Activated naive CD4-positive, alpha-beta T cell treated with Interleukin-2 at 50 U/mL for 16 hours (primary cell): Measurements from ENCODE around the gene HOXC5.

Experiments
- DNase-seq: peaks from one replicate; pipeline ENCODE4 v3.0.0-alpha.2; 2020

The HOXC5 gene

GRCh38 chr12:54049108-54049507 is 16.3 kb downstream of the HOXC5 start:
- DNase-seq: no peak

DNA sequence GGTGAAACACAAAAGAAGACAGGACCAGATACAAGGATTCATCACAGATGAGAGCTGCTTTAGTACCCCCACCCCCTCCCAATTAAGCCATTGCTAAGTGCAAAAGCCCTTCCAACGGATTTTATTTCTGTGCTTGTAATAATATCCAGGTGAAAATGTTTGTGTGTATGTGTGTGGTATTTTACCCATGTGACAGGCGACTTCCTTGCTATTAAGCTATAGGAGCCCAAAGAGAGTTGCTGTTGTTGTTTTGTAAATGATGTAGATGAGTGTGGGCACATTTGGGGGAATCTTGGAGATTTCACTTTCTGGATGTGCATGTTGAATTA is 17.6 kb downstream of the HOXC5 start:
- no peak for DNase-seq

GRCh38 chr12:54051026-54051842 is 18.4 kb downstream of the HOXC5 start:
- no peak for DNase-seq

- no peak for DNase-seq
Measured at GRCh38 chr12:54051874-54052437, 19.1 kb downstream of the HOXC5 start.

- DNase-seq: no peak
Measured at GRCh38 chr12:54052438-54053002, 19.7 kb downstream of the HOXC5 start.

DNA sequence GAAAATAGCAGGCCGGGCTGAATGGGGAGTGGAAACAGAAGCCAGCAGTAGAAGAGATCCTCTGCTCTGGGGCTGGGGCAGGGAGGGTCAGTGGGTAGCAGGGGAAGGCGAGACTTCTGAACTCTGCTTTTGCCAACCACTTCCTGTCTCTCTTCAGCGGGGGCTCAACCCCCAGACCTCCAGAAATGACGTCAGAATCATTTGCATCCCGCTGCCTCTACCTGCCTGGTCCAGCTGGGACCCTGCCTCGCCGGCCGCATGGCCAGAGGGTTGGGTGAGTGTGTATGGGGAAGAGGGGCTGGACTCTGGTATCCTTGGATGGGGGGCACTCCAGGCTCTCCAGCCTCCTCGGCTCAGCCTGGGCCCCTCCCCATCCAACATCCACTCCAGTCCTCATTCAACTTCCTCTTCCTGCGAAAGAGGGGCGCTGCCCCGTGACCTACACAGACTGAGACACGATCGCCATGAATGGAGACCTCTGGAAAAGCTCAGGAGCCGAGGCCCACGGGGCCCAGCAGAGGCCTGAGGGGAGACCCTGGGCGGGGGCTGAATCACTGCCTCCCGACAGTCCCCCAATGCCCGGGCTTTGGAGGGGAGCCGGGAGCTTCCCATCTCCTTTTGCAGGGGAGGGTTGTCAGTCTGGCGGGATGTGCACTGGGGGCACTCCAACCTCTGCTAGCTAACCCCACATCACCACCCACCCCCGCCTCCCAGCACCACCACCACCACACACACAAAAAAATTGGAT is 20.3 kb downstream of the HOXC5 start:
- DNase-seq: no peak

GRCh38 chr12:54053751-54054741 is 21.2 kb downstream of the HOXC5 start, which contains the start of gene HOXC4:
Gene HOXC4, plus strand, starts transcription at chr12:54053835. Its CDS starts 88 bp downstream, at chr12:54053923.
- DNase-seq: no peak

DNA sequence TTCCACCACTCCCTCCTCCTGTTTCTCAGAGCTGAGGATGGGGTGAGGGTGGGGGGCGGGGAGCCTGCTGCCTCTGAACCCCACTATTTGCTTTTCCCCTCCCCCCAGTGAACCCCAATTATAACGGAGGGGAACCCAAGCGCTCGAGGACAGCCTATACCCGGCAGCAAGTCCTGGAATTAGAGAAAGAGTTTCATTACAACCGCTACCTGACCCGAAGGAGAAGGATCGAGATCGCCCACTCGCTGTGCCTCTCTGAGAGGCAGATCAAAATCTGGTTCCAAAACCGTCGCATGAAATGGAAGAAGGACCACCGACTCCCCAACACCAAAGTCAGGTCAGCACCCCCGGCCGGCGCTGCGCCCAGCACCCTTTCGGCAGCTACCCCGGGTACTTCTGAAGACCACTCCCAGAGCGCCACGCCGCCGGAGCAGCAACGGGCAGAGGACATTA is 21.9 kb downstream of the HOXC5 start:
- no peak for DNase-seq

- DNase-seq: no peak
Measured at GRCh38 chr12:54055552-54055951, 22.7 kb downstream of the HOXC5 start.

- DNase-seq: no peak
Measured at GRCh38 chr12:54056110-54056509, 23.3 kb downstream of the HOXC5 start.

- DNase-seq: no peak
Measured at GRCh38 chr12:54058128-54058768, 25.4 kb downstream of the HOXC5 start.

DNA sequence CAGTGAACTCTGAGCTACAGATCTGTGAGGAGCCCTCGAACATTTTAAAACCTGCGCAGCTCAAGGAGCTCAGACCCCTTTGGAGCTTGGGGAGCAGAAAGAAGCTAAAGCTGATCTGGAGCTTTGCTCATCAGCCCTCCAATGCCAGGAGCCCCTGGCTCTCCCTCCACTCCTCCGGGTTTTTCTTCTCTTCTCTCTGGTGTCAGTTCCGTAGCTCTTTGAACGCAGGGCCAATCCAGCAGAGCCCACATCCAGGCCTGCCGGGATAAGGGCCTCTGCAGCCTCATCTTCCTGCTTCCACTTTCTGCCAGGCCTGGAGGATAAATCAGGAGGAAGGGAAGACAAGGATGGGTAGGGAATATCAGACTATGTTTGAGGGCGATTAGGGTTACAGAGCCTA is 26.8 kb downstream of the HOXC5 start:
- no peak for DNase-seq

GRCh38 chr12:54060174-54060974 is 27.5 kb downstream of the HOXC5 start:
- DNase-seq: no peak

DNA sequence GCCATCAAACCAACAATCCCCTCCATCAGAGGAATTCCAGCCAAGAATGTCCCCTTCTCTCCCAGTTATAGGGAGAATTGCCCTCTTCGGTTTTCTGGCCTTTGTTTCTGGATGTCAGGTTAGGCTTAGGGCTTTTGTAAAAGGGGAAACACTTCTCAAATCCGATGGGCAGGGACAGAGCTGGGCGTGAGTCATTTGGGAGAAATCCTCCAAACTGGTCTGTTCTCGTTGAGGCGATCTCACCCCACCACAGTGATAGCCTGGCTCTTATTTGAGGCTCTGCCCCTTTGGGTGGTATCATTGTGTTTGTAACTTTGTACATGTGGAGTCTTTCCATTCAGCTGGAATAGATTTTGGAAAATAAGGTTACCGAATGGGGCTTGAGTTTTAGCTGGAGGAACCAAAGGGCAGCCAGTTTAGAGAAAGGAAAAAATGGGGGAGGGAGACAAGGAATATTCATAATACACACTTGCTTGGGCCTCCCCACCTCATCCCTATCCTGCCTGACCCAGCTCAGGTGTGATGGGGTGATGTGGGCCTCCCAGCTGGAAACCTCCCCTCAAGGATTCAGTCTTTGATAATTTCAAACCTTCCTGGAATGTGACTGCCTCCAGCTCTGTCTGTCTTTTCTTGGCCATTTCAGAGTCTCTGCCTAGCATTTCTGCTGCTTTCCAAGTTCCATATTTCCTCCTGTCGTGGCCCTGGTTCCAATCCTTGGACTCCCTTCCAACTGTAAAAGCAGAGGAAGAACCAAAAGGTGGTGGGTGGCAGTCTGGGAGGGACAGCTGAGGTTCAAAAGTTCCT is 28.3 kb downstream of the HOXC5 start:
- no peak for DNase-seq

DNA sequence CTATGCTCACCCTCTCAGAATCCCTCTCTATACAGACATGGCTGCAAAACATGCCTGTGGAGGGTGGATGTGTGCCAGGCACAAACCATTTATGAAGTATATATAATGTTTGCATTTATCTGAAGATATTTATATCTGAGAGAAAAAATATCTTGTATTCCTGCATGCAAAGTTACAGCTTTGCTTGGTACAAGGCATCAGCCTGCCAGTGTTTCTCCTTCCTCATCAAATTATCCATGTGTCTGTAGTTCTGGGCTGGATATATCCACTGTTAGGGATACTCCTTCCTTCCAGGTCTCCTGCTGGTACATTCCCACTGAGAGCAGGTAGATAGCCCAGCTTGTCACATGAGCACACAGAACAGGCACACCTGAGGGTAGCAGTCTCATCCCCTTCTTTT is 32.8 kb downstream of the HOXC5 start:
- no peak for DNase-seq

GRCh38 chr12:54066408-54066807 is 33.6 kb downstream of the HOXC5 start:
- no peak for DNase-seq

DNA sequence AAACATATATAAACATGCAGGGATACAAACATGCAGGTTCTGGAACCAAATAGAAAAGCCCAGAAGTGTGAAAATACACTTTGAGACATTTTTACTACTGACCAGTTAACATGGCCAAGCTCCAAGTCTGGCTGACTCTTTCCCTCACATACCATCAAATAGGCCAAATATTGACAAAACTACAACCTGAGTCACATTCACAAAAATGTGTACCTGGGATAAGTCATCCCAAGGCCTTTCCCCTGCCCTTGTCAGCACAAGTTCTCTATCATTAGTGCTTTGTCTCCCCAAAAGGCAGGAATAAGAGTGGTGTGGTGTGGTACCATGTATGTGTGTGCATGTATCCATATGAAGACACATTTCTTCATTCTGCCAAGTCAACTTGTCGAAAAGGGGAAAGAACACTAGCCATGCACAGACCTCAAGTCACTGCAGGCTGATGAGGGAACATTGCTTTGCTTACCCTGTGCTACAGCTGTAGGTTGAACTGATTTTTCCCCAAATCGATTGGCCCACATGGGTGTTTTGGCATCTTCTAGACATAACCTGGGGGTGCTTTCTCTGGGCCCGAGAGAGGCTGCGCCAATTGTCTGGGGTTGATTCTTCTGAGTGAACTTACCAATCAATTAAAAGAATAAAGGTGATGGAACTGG is 35.7 kb downstream of the HOXC5 start:
- DNase-seq: no peak

DNA sequence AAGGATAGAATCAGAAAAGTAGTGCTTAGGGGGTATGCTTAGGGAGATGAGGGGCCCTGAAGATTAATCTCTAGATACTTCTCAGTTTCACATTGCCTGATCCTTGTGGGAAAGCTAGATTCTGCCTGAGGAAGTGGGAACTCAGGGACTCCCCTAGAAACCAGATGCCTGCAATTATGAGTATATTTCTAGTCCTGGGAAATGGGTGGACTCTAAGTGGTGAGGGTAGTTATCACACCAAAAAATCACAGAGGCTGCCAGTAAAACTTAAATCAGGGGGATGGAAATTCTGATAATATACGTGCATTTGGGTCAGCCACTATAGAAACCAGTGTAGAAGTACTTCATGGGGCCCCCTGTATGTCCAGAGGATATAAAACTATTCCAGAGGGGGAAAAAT is 39.1 kb downstream of the HOXC5 start:
- DNase-seq: no peak

- no peak for DNase-seq
Measured at GRCh38 chr12:54074308-54074707, 41.5 kb downstream of the HOXC5 start.

DNA sequence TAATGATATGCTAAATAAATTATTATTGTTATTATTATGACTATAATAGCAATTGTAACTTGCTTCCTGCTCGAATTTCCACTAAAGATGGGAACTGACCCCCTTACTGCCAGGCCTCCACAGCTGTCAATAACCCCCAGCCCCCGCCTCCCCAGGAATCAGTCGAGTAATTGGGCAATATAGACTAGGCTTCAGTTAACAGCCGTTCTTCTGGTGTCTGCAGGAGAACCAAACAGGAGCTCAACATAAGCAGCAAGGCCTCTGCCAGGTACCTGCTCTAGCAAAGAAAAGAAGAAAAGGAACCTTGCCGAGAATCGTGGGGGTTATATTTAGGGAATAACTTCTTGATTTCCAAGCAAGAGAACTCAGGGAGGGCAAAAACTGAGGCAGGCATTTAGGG is 42.6 kb downstream of the HOXC5 start:
- DNase-seq: no peak
